ENCODE data around the gene HS3ST4. TPM values are rescaled to one million over a fixed set of nuclear protein-coding genes. Genes with fewer than 3 reads are reported as not detected.
"Not testable (repeated sequence)": the region's sequence is repeated elsewhere in the genome, so short reads cannot be mapped to it uniquely, and the experiment has no call there.

HS3ST4 gene
- total and polyA plus RNA-seq, 9 donors, result 0.04 to 0.81 (median 0.15) TPM; not detected in 3

- no peaks in the 10 kb centered on the region for H3K27me3 ChIP-seq (ENCODE audit: control insufficient read depth, insufficient read depth, low read length)
- no peaks in the 10 kb centered on the region for H3K36me3 ChIP-seq (ENCODE audit: control insufficient read depth, insufficient read depth, low read length)
- H3K4me1 ChIP-seq (ENCODE audit: control insufficient read depth, insufficient read depth, low read length), result no peaks in the 10 kb centered on the region
- H3K4me3 ChIP-seq (ENCODE audit: low read length), result no peak overlapping the region
- no peak for DNase-seq
- no peaks in the 10 kb centered on the region for H3K9me3 ChIP-seq (replicated peaks; ENCODE audit: control insufficient read depth, low read depth, low read length)
- whole genome bisulfite sequencing (ENCODE audit: insufficient coverage), result no CpG with 5 or more reads among the region's 1 CpG
- H3K27ac ChIP-seq (ENCODE audit: low read length), result no peak overlapping the region
Measured at GRCh38 chr16:25771216-25771615, 79.5 kb downstream of the HS3ST4 start.

GRCh38 chr16:25771812-25772568, 80.2 kb downstream of the HS3ST4 start:
- whole genome bisulfite sequencing (ENCODE audit: insufficient coverage), result no CpG with 5 or more reads among the region's 5 CpGs
- Histone ChIP-seq H3K4me1 (ENCODE audit: control insufficient read depth, insufficient read depth, low read length) (no peaks in the 10 kb centered on the region), H3K27me3 (ENCODE audit: control insufficient read depth, insufficient read depth, low read length) (no peaks in the 10 kb centered on the region), H3K36me3 (ENCODE audit: control insufficient read depth, insufficient read depth, low read length) (no peaks in the 10 kb centered on the region), H3K9me3 (replicated peaks; ENCODE audit: control insufficient read depth, low read depth, low read length) (no peaks in the 10 kb centered on the region), H3K27ac (ENCODE audit: low read length) (no peak overlapping the region), H3K4me3 (ENCODE audit: low read length) (no peak overlapping the region)
- no peak for DNase-seq

GRCh38 chr16:25776214-25776613, 84.5 kb downstream of the HS3ST4 start:
- not testable (repeated sequence) for H3K27me3 ChIP-seq (ENCODE audit: control insufficient read depth, insufficient read depth, low read length); DNase-seq; H3K36me3 ChIP-seq (ENCODE audit: control insufficient read depth, insufficient read depth, low read length); H3K4me1 ChIP-seq (ENCODE audit: control insufficient read depth, insufficient read depth, low read length); H3K27ac ChIP-seq (ENCODE audit: low read length); H3K9me3 ChIP-seq (replicated peaks; ENCODE audit: control insufficient read depth, low read depth, low read length); H3K4me3 ChIP-seq (ENCODE audit: low read length)
- 95% methylated on average over 2 of the region's 2 CpGs for WGBS (ENCODE audit: insufficient coverage)

- Histone ChIP-seq H3K4me1 (ENCODE audit: control insufficient read depth, insufficient read depth, low read length) (no peaks in the 10 kb centered on the region), H3K27ac (ENCODE audit: low read length) (no peak overlapping the region), H3K4me3 (ENCODE audit: low read length) (no peak overlapping the region), H3K36me3 (ENCODE audit: control insufficient read depth, insufficient read depth, low read length) (no peaks in the 10 kb centered on the region), H3K27me3 (ENCODE audit: control insufficient read depth, insufficient read depth, low read length) (no peaks in the 10 kb centered on the region), H3K9me3 (replicated peaks; ENCODE audit: control insufficient read depth, low read depth, low read length) (no peaks in the 10 kb centered on the region)
- 33% methylated on average over 1 of the region's 1 CpG for WGBS (ENCODE audit: insufficient coverage)
- DNase-seq, result no peak
Measured at GRCh38 chr16:25783226-25783625, 91.5 kb downstream of the HS3ST4 start.

DNA sequence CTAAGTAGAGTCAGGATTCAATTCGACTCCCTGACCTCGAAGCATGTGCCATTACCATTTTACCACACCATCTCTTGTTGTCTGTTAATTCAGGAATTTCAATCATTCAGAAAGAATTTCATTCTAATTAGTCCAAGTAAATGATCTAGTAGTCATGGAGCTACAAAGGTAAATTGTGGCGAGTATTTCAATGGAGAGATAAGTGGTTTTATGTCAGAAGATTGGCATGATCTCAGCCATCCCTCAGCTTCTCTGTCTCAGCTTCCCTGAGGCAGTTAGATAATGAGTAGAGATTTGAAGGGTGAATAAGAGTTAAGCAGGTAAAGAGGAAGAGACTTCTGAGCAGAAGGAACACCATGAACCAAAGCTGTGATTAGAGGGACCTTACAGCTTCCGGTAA, 93.6 kb downstream of the HS3ST4 start:
- Histone ChIP-seq H3K27me3 (ENCODE audit: control insufficient read depth, insufficient read depth, low read length) (no peaks in the 10 kb centered on the region), H3K9me3 (replicated peaks; ENCODE audit: control insufficient read depth, low read depth, low read length) (no peaks in the 10 kb centered on the region), H3K4me3 (ENCODE audit: low read length) (no peak overlapping the region), H3K4me1 (ENCODE audit: control insufficient read depth, insufficient read depth, low read length) (no peaks in the 10 kb centered on the region), H3K36me3 (ENCODE audit: control insufficient read depth, insufficient read depth, low read length) (no peaks in the 10 kb centered on the region), H3K27ac (ENCODE audit: low read length) (no peak overlapping the region)
- no peak for DNase-seq
- 67% methylated on average over 1 of the region's 4 CpGs for WGBS (ENCODE audit: insufficient coverage)

GRCh38 chr16:25786748-25787147, 95.0 kb downstream of the HS3ST4 start:
- DNase-seq, result no peak

DNA sequence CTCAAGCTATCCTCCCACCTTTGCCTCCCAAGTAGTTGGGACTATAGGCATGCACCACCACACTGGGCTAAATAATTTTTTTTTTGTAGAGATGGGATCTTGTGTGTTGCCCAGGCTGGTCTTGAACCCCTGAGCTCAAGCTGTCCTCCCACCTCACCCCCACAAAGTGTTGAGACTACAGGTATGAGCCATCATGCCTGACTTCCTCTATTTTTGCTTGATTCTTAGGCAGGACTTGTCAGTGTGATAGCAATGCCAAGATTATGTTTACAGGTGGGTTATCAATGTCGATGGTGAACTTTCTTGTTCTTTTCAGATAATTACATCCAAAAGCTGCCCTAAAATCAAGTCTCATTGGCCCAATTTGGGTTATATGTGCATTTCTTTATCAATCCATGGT, 96.9 kb downstream of the HS3ST4 start:
- Histone ChIP-seq H3K27ac (ENCODE audit: low read length) (no peak overlapping the region), H3K4me1 (ENCODE audit: control insufficient read depth, insufficient read depth, low read length) (no peaks in the 10 kb centered on the region), H3K27me3 (ENCODE audit: control insufficient read depth, insufficient read depth, low read length) (no peaks in the 10 kb centered on the region), H3K4me3 (ENCODE audit: low read length) (no peak overlapping the region), H3K36me3 (ENCODE audit: control insufficient read depth, insufficient read depth, low read length) (no peaks in the 10 kb centered on the region), H3K9me3 (replicated peaks; ENCODE audit: control insufficient read depth, low read depth, low read length) (no peaks in the 10 kb centered on the region)
- DNase-seq, result no peak
- whole genome bisulfite sequencing (ENCODE audit: insufficient coverage), result 100% methylated on average over 1 of the region's 1 CpG

More at GRCh38 chr16:25786748-25787147, 95.0 kb downstream of the HS3ST4 start:
- no peak overlapping the region for H3K27ac ChIP-seq (ENCODE audit: low read length)
- no CpG with 5 or more reads among the region's 4 CpGs for WGBS (ENCODE audit: insufficient coverage)
- no peak overlapping the region for H3K4me3 ChIP-seq (ENCODE audit: low read length)
- H3K4me1 ChIP-seq (ENCODE audit: control insufficient read depth, insufficient read depth, low read length), result no peaks in the 10 kb centered on the region
- no peaks in the 10 kb centered on the region for H3K9me3 ChIP-seq (replicated peaks; ENCODE audit: control insufficient read depth, low read depth, low read length)
- H3K27me3 ChIP-seq (ENCODE audit: control insufficient read depth, insufficient read depth, low read length), result no peaks in the 10 kb centered on the region
- no peaks in the 10 kb centered on the region for H3K36me3 ChIP-seq (ENCODE audit: control insufficient read depth, insufficient read depth, low read length)

DNA sequence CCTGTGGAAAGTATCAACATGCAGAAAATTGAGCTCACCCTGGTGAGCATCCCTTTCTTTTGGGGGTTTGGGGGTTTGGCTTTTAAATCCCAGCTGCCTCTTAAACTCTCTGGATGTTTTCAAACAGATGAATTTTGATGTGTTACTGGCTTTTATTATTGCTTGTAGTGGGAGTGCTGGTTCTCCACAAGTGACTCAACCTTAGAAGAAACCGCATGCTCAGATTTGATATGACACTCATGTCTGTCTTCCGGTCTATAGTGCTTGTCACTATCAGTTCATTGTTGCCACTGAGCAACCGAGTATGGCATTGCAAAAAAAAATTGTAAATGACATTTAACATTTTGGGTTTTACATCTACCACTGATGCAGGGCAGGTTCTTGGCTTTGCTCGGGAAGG, 104.5 kb downstream of the HS3ST4 start:
- no peaks in the 10 kb centered on the region for H3K4me1 ChIP-seq (ENCODE audit: control insufficient read depth, insufficient read depth, low read length)
- H3K27ac ChIP-seq (ENCODE audit: low read length), result no peak overlapping the region
- no peak for DNase-seq
- no peak overlapping the region for H3K4me3 ChIP-seq (ENCODE audit: low read length)
- WGBS (ENCODE audit: insufficient coverage), result 82% methylated on average over 2 of the region's 4 CpGs
- no peaks in the 10 kb centered on the region for H3K27me3 ChIP-seq (ENCODE audit: control insufficient read depth, insufficient read depth, low read length)
- no peaks in the 10 kb centered on the region for H3K36me3 ChIP-seq (ENCODE audit: control insufficient read depth, insufficient read depth, low read length)
- no peaks in the 10 kb centered on the region for H3K9me3 ChIP-seq (replicated peaks; ENCODE audit: control insufficient read depth, low read depth, low read length)

DNA sequence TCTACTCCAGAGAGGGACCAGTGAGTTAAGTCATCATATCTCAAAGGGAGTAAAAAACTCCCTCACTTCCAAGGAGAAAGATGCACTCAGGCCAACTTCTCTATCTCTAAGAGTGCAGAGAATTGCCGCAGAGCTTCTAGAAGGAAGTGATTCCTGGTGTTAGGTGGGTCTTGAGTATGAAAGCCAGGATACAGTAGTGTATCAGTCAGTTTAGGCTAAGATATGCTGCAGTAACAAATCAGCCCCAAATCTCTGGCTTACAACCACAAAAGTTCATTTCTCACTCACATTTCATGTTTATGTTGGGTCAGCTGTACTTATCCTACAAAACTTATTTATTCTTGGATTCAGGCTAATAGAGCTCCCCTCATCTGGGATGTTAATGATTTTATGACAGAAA, 106.3 kb downstream of the HS3ST4 start:
- no CpG with 5 or more reads among the region's 1 CpG for WGBS (ENCODE audit: insufficient coverage)
- H3K9me3 ChIP-seq (replicated peaks; ENCODE audit: control insufficient read depth, low read depth, low read length), result no peaks in the 10 kb centered on the region
- H3K27me3 ChIP-seq (ENCODE audit: control insufficient read depth, insufficient read depth, low read length), result no peaks in the 10 kb centered on the region
- H3K4me3 ChIP-seq (ENCODE audit: low read length), result no peak overlapping the region
- DNase-seq, result no peak
- H3K27ac ChIP-seq (ENCODE audit: low read length), result no peak overlapping the region
- H3K36me3 ChIP-seq (ENCODE audit: control insufficient read depth, insufficient read depth, low read length), result no peaks in the 10 kb centered on the region
- H3K4me1 ChIP-seq (ENCODE audit: control insufficient read depth, insufficient read depth, low read length), result no peaks in the 10 kb centered on the region

DNA sequence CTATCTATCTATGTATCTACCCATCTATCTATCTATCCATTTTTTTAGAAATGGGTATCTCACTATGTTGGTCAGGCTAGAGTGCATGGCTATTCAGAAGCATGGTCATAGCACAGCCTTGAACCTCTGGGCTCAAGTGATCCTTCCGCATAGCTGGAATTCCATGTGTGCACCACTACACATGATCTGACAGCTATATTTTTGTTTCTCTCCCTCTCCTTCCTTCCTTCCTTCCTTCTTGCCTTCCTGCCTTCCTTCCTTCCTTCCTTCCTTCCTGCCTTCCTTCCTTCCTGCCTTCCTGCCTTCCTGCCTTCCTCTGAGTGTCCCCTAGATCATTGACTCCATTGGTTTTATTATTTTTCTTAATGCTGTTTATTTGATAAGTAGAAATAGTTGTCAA, 108.1 kb downstream of the HS3ST4 start:
- Histone ChIP-seq H3K36me3 (ENCODE audit: control insufficient read depth, insufficient read depth, low read length) (no peaks in the 10 kb centered on the region), H3K4me3 (ENCODE audit: low read length) (no peak overlapping the region), H3K4me1 (ENCODE audit: control insufficient read depth, insufficient read depth, low read length) (no peaks in the 10 kb centered on the region), H3K9me3 (replicated peaks; ENCODE audit: control insufficient read depth, low read depth, low read length) (no peaks in the 10 kb centered on the region), H3K27ac (ENCODE audit: low read length) (no peak overlapping the region), H3K27me3 (ENCODE audit: control insufficient read depth, insufficient read depth, low read length) (no peaks in the 10 kb centered on the region)
- no peak for DNase-seq
- 91% methylated on average over 1 of the region's 1 CpG for WGBS (ENCODE audit: insufficient coverage)

DNA sequence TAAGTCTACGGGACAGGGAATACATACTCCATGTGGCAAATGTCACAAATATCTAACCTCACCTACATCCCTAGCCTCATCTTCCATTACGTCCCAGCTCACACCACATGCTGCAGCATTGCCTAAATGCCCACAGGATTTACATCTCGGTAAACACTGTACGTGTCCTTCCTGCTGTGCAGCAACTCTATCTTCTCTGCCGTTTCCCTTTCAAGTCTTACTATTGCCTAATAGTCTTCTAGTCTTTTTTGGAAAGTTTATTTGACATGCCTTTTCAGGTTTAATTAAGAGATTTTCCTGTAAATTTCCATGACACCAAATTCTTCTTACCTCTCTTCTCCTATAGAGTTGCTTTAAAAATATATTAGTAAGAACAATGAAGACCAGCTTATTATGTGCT, 120.5 kb downstream of the HS3ST4 start:
- Histone ChIP-seq H3K9me3 (replicated peaks; ENCODE audit: control insufficient read depth, low read depth, low read length) (no peaks in the 10 kb centered on the region), H3K27me3 (ENCODE audit: control insufficient read depth, insufficient read depth, low read length) (no peaks in the 10 kb centered on the region), H3K36me3 (ENCODE audit: control insufficient read depth, insufficient read depth, low read length) (no peaks in the 10 kb centered on the region), H3K4me1 (ENCODE audit: control insufficient read depth, insufficient read depth, low read length) (no peaks in the 10 kb centered on the region), H3K4me3 (ENCODE audit: low read length) (no peak overlapping the region), H3K27ac (ENCODE audit: low read length) (no peak overlapping the region)
- WGBS (ENCODE audit: insufficient coverage), result 67% methylated on average over 2 of the region's 5 CpGs
- DNase-seq, result no peak

Measured in muscle of leg (tissue), 11 donors.